ENCODE results near the gene CCN5. TPM values are rescaled to one million over a fixed set of nuclear protein-coding genes. Genes with fewer than 3 reads are reported as not detected.

CCN5 gene
- total and polyA plus RNA-seq, 2 of the 13 experiments (the other 11 are each of a cell fraction or from before 2014, with no cell fraction given): 0.12 TPM; not detected in 1

GRCh38 chr20:44701118-44701857 lies 13.9 kb upstream of the CCN5 start (continued):
- TF ChIP-seq HMGXB3 (CRISPR knock-in tag; IDR thresholded peaks at IDR 0.05; ENCODE audit: borderline replicate concordance) (no peak), ZNF430 (CRISPR knock-in tag; IDR thresholded peaks at IDR 0.05) (no peak), EED (CRISPR knock-in tag; IDR thresholded peaks at IDR 0.05) (0 out of 2 replicates have a peak, but pooled peaks have one; percentile 24), SIX1 (CRISPR knock-in tag; IDR thresholded peaks at IDR 0.05; ENCODE audit: borderline replicate concordance) (peak; percentile 88; the same call in 1 of the 2 replicates), FOSL2 (CRISPR knock-in tag; IDR thresholded peaks at IDR 0.05) (peak; percentile 20; the same call in 1 of the 2 replicates), ZNF263 (CRISPR knock-in tag; IDR thresholded peaks at IDR 0.05) (peak; percentile 99), TBL1XR1 (IDR thresholded peaks at IDR 0.05; ENCODE audit: borderline replicate concordance, low read length, partially characterized antibody) (peak; percentile 28), RARA (CRISPR knock-in tag; IDR thresholded peaks at IDR 0.05) (peak; percentile 73), SIX4 (CRISPR knock-in tag; IDR thresholded peaks at IDR 0.05) (peak; percentile 90), SAP130 (CRISPR knock-in tag; IDR thresholded peaks at IDR 0.05; ENCODE audit: low read depth) (0 out of 2 replicates have a peak, but pooled peaks have one; percentile 20), ETV6 (CRISPR knock-in tag; conservative IDR thresholded peaks at IDR 0.05) (no peak), ZNF878 (CRISPR knock-in tag; IDR thresholded peaks at IDR 0.05) (no peak), SKI (IDR thresholded peaks at IDR 0.05; ENCODE audit: partially characterized antibody) (peak; percentile 61), ZNF549 (CRISPR knock-in tag; IDR thresholded peaks at IDR 0.05) (no peak), ZBTB42 (CRISPR knock-in tag; IDR thresholded peaks at IDR 0.05) (no peak), SALL1 (CRISPR knock-in tag; IDR thresholded peaks at IDR 0.05) (peak; percentile 22; the same call in 1 of the 2 replicates), YEATS2 (CRISPR knock-in tag; IDR thresholded peaks at IDR 0.05; ENCODE audit: borderline replicate concordance) (no peak), RBM22 (optimal IDR thresholded peaks at IDR 0.05; ENCODE audit: low read length) (no peak)
